ENCODE data around the gene DGKB. TPM values are rescaled to one million over a fixed set of nuclear protein-coding genes. Genes with fewer than 3 reads are reported as not detected.

The DGKB gene
- total RNA-seq, 1 donor from 2014 or later, result not detected

DNA sequence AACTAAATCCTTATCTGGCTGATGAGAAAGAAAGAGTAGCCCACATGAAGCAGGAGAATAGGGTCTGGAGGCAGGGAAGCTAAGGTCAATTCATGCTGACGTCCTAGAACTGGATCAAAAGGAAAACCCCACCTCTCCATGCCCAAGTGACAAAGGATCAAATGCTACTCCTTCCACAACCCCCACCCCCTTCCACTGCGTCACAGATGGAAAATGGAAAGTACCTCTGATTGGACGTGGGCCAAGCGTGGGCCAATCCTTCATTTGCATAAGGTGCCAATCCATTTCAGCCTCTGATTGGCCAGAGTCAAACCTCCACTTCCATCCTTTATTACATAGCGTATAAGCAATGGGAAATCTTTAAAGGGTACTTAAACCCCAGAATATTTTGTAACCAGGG, 481.8 kb downstream of the DGKB start:
- DNase-seq (ENCODE audit: low spot score), result no peak

DNA sequence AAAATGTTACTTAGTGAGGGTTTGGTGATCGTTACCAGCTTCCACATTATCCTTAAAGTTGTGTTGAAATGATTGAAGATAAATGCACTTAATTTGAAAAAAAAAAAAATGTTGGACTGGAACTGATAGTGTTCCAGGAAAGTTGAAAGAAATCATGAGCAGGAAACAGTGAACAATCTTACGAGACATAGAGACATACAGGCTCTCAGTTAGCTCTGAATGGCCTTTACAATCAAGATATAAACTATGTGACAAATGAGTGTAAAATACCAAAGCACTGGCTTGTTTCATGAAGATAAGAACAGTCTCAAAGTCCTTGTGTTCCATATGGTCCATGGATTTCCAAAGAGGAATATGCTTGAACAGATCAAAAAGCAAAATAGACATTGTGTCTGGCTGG, 483.0 kb downstream of the DGKB start:
- intact Hi-C loops (cut with micrococcal nuclease), result no loop called here
- no peak overlapping the region for H3K4me3 Mint-ChIP-seq
- H3K27ac Mint-ChIP-seq, result no peak overlapping the region
- H3K27me3 Mint-ChIP-seq (ENCODE audit: insufficient read depth), result no peaks in the 10 kb centered on the region
- H3K36me3 Mint-ChIP-seq (ENCODE audit: low read depth), result no peaks in the 10 kb centered on the region
- no peaks in the 10 kb centered on the region for H3K4me1 Mint-ChIP-seq (ENCODE audit: low read depth)
- DNase-seq (ENCODE audit: low spot score), result no peak
- no peaks in the 10 kb centered on the region for H3K9me3 Mint-ChIP-seq

More for the DNA sequence above, 481.8 kb downstream of the DGKB start:
- no peaks in the 10 kb centered on the region for H3K36me3 Mint-ChIP-seq (ENCODE audit: low read depth)
- no peak overlapping the region for H3K27ac Mint-ChIP-seq
- no peaks in the 10 kb centered on the region for H3K27me3 Mint-ChIP-seq (ENCODE audit: insufficient read depth)
- H3K4me3 Mint-ChIP-seq, result no peak overlapping the region
- no peaks in the 10 kb centered on the region for H3K9me3 Mint-ChIP-seq
- no peaks in the 10 kb centered on the region for H3K4me1 Mint-ChIP-seq (ENCODE audit: low read depth)
- intact Hi-C loops (cut with micrococcal nuclease), result no loop called here

DNA sequence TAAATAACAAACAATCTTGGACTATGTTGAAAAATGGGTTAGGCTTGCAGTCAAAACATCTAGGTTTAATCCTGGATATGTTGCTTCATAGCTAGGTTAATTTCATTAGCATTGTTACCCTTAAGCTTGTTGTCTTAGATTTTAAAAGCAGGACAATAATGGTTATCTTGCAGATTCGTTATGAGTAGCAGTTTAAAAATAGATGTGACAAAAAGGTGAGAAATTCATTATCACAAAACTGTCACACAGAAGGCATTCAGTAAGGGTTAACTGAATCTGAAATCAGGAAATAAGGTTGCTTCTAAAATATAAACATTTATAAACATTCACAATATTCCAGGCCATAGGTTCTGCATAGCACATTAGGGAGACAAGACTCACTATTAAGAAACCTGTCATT, 483.9 kb downstream of the DGKB start:
- intact Hi-C loops (cut with micrococcal nuclease), result no loop called here
- H3K4me3 Mint-ChIP-seq, result no peak overlapping the region

DNA sequence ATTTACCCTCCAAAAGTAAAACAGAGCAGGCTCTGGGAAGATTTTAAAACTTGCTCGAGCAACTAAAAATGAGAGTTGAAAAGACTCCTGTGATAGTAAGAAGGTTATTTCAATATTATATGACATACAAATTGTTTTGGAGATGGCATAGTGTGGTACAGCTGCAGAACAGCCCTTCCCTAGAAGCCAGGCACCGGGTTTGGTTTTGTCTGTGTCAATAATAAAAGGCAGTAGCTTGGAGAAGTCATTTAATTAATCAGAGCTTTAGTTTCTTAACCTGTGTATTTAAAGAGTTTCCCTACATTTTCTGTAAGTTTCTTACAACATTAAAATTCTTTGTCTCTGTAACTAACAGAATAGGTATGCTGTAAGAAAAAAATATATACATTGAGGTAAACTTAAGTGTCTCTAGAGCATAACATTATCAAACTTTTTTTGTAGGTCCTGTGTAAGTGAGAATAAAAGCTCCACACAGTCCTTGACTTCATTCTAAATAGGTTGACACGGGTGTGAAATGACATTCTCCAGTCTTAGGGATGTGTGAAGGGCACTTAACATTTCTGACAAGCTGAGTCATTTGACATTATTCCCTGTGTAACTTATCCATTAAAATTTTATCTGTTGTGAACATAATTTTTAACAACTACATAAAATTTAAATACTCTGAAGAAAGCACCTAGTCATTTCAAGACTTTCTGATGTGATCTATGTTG, 488.1 kb downstream of the DGKB start:
- Mint-ChIP-seq H3K4me1 (ENCODE audit: low read depth) (no peaks in the 10 kb centered on the region), H3K4me3 (no peak overlapping the region), H3K27ac (no peak overlapping the region), H3K27me3 (ENCODE audit: insufficient read depth) (no peaks in the 10 kb centered on the region), H3K36me3 (ENCODE audit: low read depth) (no peaks in the 10 kb centered on the region), H3K9me3 (peaks cover 4% of the 10 kb centered on the region)
- intact Hi-C loops (cut with micrococcal nuclease), result no loop called here
- no peak for DNase-seq (ENCODE audit: low spot score)

More for the DNA sequence above, 483.9 kb downstream of the DGKB start:
- no peak overlapping the region for H3K27ac Mint-ChIP-seq
- DNase-seq (ENCODE audit: low spot score), result no peak
- H3K9me3 Mint-ChIP-seq, result no peaks in the 10 kb centered on the region
- no peaks in the 10 kb centered on the region for H3K36me3 Mint-ChIP-seq (ENCODE audit: low read depth)
- H3K27me3 Mint-ChIP-seq (ENCODE audit: insufficient read depth), result no peaks in the 10 kb centered on the region
- no peaks in the 10 kb centered on the region for H3K4me1 Mint-ChIP-seq (ENCODE audit: low read depth)

DNA sequence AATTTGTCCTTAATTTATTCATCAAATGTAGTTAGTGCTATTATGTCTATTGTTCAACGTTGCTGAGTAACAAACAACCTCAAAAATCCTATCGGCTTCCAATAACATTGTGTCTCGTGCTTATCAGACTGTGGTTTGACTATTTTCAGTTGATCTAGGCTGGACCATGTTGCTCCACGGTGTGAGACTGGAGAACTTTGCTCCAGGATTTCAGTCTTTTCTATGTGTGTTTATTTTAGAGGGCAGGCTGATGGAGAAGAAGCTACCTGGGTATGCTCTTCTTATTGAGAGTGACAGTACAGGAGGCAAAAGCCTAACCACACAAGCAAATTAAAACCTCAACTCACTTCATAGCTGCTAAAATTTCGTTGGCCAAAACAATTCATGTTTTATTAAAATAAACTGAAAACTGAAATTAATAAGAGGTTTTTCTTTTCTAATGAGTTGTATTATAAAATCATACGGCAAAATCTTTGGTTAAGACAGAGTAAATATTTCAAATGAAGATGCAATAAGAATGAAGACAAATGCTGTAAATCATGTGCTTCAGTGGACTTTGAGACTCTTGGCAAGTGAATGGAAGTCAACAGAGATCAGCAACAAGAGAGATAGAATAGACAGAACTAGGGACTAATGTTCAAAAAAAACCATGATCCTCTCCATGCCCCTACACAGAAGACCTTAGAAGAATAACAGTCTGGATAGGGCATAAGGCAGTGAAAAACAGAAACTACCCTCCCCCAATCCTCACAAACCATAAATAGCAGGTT, 495.1 kb downstream of the DGKB start:
- intact Hi-C loops (cut with micrococcal nuclease), result no loop called here
- H3K27me3 Mint-ChIP-seq (ENCODE audit: insufficient read depth), result no peaks in the 10 kb centered on the region

DNA sequence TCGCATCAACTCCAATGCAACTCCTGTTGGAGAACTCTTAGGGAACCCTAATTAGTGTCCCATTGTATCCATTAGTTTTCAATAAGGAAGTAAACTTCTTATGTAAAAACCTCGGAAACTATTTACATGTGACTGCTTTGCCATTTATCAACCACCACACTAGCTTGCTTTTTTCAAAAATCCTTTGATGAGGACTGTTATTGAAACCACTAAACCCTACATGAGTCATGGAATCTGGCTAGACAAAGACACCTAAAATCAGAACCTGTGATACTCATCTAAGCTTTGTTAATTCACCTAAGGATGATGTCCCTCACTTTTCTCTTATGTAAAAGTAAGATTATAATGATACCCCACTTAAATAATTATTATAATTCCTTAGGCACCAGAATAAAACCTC, 499.0 kb downstream of the DGKB start:
- Mint-ChIP-seq H3K4me1 (ENCODE audit: low read depth) (no peaks in the 10 kb centered on the region), H3K27me3 (ENCODE audit: insufficient read depth) (no peaks in the 10 kb centered on the region), H3K27ac (no peak overlapping the region), H3K9me3 (no peaks in the 10 kb centered on the region), H3K4me3 (no peak overlapping the region), H3K36me3 (ENCODE audit: low read depth) (no peaks in the 10 kb centered on the region)
- intact Hi-C loops (cut with micrococcal nuclease), result no loop called here
- DNase-seq (ENCODE audit: low spot score), result no peak

More for the DNA sequence above, 495.1 kb downstream of the DGKB start:
- Mint-ChIP-seq H3K9me3 (peaks cover 4% of the 10 kb centered on the region), H3K4me1 (ENCODE audit: low read depth) (no peaks in the 10 kb centered on the region), H3K27ac (no peak overlapping the region), H3K36me3 (ENCODE audit: low read depth) (no peaks in the 10 kb centered on the region), H3K4me3 (no peak overlapping the region)
- DNase-seq (ENCODE audit: low spot score), result no peak

DNA sequence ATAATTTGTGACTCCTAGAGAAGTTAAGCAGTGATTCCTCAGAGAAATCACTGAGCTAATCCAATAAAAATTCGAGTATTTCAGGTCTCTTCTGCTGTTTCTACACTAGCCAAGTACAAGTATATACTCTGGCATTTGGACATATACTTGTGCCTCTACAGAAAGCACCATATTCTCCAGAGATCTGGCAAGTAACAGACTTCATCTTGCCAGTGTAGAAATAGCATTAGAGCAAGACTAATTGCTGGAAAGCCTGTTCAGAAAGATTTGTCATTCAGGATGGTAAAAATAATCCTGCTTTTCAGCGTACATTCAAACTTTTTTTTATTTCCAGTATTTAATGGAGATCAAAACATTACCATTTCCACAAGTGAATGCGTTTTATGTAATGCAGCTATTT, 502.3 kb downstream of the DGKB start:
- Mint-ChIP-seq H3K27me3 (ENCODE audit: insufficient read depth) (no peaks in the 10 kb centered on the region), H3K27ac (no peak overlapping the region), H3K9me3 (no peaks in the 10 kb centered on the region), H3K36me3 (ENCODE audit: low read depth) (no peaks in the 10 kb centered on the region), H3K4me3 (no peak overlapping the region), H3K4me1 (ENCODE audit: low read depth) (no peaks in the 10 kb centered on the region)
- intact Hi-C loops (cut with micrococcal nuclease), result no loop called here
- no peak for DNase-seq (ENCODE audit: low spot score)

DNA sequence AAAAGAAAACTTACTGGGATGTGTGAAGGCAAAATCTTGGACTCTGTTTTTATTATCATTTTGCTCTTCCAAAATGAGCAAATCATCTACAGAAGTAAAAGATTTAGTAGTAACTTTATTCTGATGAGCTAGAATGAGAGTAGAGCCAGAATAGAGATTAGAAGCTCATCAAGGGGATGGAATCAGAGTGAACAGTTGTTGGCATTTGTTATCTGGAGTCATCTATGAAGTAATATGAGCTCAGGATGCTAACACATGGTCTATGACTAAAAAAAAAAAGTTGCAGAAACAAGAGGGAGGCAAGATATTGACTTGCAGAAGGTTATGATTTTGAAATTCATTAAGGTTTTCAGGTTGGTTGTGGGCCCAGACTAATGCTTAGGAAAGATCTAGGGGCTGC, 504.0 kb downstream of the DGKB start:
- H3K4me3 Mint-ChIP-seq, result no peak overlapping the region
- DNase-seq (ENCODE audit: low spot score), result no peak
- no peaks in the 10 kb centered on the region for H3K36me3 Mint-ChIP-seq (ENCODE audit: low read depth)
- H3K27ac Mint-ChIP-seq, result no peak overlapping the region
- H3K27me3 Mint-ChIP-seq (ENCODE audit: insufficient read depth), result no peaks in the 10 kb centered on the region
- H3K9me3 Mint-ChIP-seq, result no peaks in the 10 kb centered on the region
- no peaks in the 10 kb centered on the region for H3K4me1 Mint-ChIP-seq (ENCODE audit: low read depth)
- intact Hi-C loops (cut with micrococcal nuclease), result no loop called here

DNA sequence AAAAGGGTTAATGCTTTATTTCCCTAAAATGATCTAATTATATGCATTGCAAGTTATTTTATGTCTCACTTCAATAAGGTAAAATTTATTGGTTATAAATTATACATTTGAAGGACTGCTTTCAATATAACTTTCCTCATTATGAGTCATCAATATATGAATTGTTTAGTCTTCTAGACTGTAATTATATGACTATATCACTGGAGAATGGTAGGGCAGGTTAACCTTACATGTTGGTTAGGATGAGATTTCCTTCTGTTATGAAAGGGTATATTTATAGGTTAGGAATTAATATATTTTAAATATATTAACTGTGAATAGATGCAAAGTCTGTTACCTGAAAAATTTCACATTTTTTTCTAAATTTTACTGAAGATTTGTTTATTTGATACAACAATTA, 506.7 kb downstream of the DGKB start:
- no peaks in the 10 kb centered on the region for H3K36me3 Mint-ChIP-seq (ENCODE audit: low read depth)
- H3K9me3 Mint-ChIP-seq, result no peaks in the 10 kb centered on the region

DNA sequence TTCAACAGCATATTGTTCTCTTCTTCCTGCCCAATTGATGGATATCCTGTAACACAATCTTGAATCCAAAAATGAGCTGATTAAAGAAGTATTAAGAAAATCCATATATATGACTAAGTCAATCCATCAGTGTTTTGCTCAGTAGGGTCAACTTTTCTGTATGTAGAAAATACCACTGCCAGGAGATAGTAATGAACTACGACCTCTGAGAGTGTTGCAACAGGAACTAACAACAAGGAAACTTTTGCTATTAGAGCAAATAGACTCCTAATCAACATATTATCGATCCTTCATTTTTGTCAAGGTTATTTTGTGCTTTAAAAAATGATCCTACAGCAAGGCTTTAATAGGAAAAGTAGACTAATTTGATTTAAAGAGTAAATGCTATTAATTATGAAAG, 507.8 kb downstream of the DGKB start:
- no peaks in the 10 kb centered on the region for H3K27me3 Mint-ChIP-seq (ENCODE audit: insufficient read depth)
- H3K27ac Mint-ChIP-seq, result no peak overlapping the region
- no peaks in the 10 kb centered on the region for H3K36me3 Mint-ChIP-seq (ENCODE audit: low read depth)
- intact Hi-C loops (cut with micrococcal nuclease), result no loop called here
- H3K4me1 Mint-ChIP-seq (ENCODE audit: low read depth), result no peaks in the 10 kb centered on the region
- no peak overlapping the region for H3K4me3 Mint-ChIP-seq
- no peak for DNase-seq (ENCODE audit: low spot score)
- no peaks in the 10 kb centered on the region for H3K9me3 Mint-ChIP-seq

More for the DNA sequence above, 506.7 kb downstream of the DGKB start:
- no peak overlapping the region for H3K4me3 Mint-ChIP-seq
- intact Hi-C loops (cut with micrococcal nuclease), result no loop called here
- H3K4me1 Mint-ChIP-seq (ENCODE audit: low read depth), result no peaks in the 10 kb centered on the region
- no peak overlapping the region for H3K27ac Mint-ChIP-seq
- H3K27me3 Mint-ChIP-seq (ENCODE audit: insufficient read depth), result no peaks in the 10 kb centered on the region
- DNase-seq (ENCODE audit: low spot score), result no peak

DNA sequence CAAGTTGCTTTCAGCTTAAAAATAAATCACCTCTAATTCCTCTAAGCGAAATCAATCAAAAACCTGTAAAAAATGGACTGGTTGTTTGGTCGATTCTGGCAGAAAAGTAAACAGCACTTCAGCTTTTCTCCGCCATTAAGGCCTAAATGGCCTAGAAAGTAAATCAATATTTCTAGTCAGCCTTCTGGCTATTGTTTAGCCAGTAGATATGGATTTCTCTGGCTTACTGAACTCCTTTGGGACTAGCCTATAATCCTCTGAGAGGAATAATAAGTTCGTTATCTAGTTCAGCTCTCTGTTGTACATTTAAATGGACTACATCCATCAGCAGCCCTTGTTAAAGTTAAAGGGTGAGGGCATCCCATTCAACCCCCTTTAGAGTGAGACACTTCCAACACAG, 513.0 kb downstream of the DGKB start:
- no peaks in the 10 kb centered on the region for H3K27me3 Mint-ChIP-seq (ENCODE audit: insufficient read depth)
- DNase-seq (ENCODE audit: low spot score), result no peak
- no peak overlapping the region for H3K27ac Mint-ChIP-seq
- H3K4me1 Mint-ChIP-seq (ENCODE audit: low read depth), result no peaks in the 10 kb centered on the region
- no peak overlapping the region for H3K4me3 Mint-ChIP-seq
- no peaks in the 10 kb centered on the region for H3K9me3 Mint-ChIP-seq
- intact Hi-C loops (cut with micrococcal nuclease), result no loop called here
- no peaks in the 10 kb centered on the region for H3K36me3 Mint-ChIP-seq (ENCODE audit: low read depth)

DNA sequence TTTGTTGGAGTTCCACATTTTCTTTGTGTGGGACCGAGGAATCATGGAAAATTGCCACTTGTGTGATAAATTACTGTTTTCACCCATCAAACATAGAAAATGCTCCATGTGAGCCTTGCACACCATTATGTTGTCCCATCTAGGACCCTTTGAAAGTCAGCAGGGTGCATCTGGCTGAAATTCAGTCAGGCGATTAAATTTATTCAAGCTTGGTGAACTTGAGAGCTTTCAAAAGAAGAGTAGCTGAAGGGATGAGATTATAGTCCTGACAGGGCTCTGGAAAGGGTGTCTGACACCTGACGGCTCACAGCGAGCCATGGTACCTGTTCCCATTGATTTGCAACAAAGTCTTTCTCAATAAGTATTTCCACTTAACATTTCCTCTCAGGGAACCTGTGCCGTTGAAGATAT, 513.4 kb downstream of the DGKB start:
- Mint-ChIP-seq H3K9me3 (no peaks in the 10 kb centered on the region), H3K27me3 (ENCODE audit: insufficient read depth) (no peaks in the 10 kb centered on the region), H3K36me3 (ENCODE audit: low read depth) (no peaks in the 10 kb centered on the region), H3K4me3 (no peak overlapping the region), H3K27ac (no peak overlapping the region), H3K4me1 (ENCODE audit: low read depth) (no peaks in the 10 kb centered on the region)
- intact Hi-C loops (cut with micrococcal nuclease), result no loop called here
- no peak for DNase-seq (ENCODE audit: low spot score)

DNA sequence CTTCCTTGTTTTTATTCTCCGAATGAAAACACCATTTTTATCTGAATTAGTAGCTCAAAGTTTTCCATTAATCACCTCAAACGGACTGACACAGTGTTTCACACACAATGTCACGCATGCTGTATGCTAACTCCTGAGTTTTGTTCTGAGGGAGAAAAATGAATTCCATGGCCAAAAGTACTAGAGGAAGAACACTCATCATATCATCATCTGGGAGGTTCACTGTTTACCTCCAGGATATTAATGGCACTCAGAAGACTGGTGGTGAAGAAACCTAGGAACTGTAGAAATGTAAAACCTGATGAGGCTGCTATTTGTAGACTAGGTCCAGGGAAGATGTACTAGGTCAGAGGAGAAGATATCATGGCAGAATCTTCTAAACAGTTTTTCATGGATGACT, 517.5 kb downstream of the DGKB start:
- no peaks in the 10 kb centered on the region for H3K27me3 Mint-ChIP-seq (ENCODE audit: insufficient read depth)
- no peaks in the 10 kb centered on the region for H3K36me3 Mint-ChIP-seq (ENCODE audit: low read depth)
- H3K27ac Mint-ChIP-seq, result no peak overlapping the region
- H3K9me3 Mint-ChIP-seq, result peaks cover 3% of the 10 kb centered on the region
- intact Hi-C loops (cut with micrococcal nuclease), result no loop called here
- H3K4me3 Mint-ChIP-seq, result no peak overlapping the region
- H3K4me1 Mint-ChIP-seq (ENCODE audit: low read depth), result no peaks in the 10 kb centered on the region
- no peak for DNase-seq (ENCODE audit: low spot score)
